ENCODE results near the gene KRT2.

Gene KRT2

DNA sequence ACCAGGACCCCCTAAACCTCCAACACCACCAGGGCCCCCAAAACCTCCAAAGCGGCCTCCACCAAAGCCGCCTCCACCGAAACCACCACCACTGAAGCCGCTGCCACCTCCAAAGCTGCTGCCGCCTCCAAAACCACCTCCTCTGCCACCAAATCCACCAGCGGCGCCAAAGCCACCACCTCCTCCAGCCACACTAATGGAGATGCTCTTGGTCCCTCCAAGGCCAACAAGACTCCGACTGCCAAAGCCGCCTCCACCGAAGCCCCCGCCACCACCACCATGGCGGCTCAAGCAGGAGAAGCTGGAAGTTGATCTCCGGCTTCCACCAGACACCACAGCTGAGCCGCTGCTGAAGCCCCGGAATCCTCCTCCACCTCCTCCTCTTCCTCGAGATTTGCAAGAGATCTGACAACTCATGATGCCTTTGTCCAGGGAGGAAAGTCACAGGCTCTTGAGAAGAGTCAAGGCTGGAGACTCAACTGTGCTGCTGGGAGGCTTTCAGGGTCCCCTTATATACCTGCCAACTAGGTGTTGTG, at the start of gene KRT2:
Gene KRT2, minus strand, starts transcription at position 486 of the 536 bp plus-strand sequence. Its CDS starts 69 bp downstream, at position 417.
- DNase-seq (ENCODE audit: low spot score) = no peak

- no peak for DNase-seq (ENCODE audit: low spot score)
Observed at GRCh38 chr12:52701281-52701680, 49.3 kb upstream of the KRT2 start.

DNA sequence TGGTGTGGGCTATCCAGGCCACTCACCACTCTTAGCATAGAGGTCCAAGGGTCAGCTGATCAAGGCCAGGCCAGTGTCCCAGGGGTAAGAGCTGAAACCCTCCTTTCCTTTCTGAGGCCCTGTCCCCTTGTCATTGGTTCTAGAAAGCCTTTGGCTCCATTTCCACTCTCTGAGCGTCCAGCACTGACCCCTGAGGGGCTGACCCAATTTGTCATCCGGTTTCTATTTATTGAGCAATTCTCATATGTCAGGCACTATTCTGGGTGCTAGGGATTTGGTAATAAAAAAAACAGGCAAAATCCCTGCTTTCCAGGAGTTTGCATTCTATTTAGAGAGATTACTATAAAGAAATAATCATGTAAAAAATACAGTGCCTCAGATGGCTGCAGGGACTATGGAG, 47.9 kb upstream of the KRT2 start:
- DNase-seq (ENCODE audit: low spot score) = no peak

DNA sequence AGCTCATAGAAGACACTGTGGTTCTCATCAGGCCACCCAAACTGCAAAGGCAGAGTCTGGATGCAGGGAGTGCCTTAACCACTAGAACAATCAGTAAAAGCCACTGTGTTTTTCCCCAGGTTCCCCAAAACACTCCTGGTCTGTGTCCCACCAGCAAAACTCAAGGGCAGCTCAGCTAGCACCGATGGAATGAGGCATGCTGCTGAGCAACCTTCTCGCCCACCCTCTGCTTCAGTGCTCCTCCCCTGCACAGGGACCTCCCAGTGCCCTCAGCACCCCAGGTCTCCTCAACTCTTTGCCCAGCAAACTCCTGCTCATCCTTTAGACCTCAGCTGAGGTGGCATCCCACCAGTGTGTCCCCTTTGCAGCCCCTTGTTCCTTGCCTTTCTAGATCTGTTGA, 47.4 kb upstream of the KRT2 start:
- no peak for DNase-seq (ENCODE audit: low spot score)

DNA sequence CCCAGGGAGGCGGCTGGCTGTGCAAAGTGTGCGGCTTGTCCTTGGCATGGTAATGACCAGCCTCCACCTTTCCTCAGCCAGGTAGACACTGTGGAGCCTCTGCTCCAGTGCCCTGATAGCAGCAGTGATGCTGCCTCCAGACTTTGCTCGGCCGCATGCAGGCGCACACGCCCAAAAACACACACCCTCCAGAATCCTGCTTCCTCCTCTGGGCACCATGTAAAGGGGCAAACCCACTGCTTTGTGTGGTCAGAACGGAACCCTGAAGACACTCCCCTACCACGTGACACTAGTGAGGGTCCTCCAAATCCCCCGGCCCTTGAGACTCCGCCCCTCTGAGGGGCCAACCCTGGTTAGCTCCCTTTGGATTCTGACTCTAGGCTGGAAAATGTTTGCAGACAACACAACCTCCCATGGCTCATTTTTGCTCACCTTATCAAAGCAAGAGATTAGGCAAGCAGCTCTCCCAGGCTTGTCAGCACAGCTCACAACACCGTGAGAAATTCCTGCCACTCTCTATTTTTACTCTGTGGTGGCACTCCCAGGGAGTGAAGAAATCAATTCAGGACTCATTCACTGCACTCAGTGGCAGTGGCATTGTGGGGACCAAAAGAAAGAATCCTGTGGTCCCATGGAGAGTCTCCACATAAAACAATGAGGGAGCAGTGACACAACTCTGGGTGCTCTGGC, 46.8 kb upstream of the KRT2 start:
- no peak for DNase-seq (ENCODE audit: low spot score)

DNA sequence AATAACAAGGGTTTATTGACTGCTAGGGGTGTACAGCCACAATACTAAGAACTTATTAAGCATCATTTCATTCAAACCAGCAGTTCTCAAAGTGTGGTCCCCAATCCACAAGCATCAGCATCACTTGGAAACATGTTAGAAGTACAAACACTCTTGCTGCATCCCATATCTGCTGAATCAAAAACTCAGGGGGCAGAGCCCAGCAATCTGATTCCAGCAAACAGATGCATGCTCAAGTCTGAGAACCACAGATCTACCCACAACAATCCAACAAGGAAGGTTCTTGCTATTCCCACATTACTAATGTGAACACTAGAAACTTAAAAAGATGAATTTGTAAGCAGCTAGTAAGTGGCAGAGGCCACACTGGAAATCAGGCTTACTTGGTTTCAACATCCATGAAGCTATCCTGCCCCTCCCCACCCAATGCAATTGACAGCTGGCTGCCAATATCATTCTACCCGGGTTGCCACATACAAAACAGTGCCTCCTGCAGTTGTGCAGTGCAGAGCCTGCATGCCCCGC, 45.1 kb upstream of the KRT2 start:
- no peak for DNase-seq (ENCODE audit: low spot score)

DNA sequence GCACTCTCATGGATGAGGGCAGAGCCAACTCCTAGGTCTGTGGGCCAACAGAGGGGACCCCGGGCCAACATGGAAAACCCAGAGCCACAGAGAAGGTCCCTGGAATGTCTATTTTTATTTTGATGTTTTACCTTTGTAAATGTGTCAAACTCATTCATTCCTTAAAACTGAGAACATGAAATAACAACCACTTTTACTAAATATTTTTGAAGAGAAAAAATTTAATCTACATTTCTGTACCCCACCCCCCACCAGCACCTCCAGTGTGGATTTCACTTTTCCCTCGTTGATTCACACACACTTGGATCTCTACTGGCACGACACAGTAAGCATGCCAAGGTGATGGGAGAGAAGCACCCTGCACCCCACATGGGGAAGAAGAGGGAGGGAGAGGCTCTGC, 44.6 kb upstream of the KRT2 start:
- DNase-seq (ENCODE audit: low spot score) = no peak

- DNase-seq (ENCODE audit: low spot score) = no peak
Observed at GRCh38 chr12:52695039-52695438, 43.0 kb upstream of the KRT2 start.

DNA sequence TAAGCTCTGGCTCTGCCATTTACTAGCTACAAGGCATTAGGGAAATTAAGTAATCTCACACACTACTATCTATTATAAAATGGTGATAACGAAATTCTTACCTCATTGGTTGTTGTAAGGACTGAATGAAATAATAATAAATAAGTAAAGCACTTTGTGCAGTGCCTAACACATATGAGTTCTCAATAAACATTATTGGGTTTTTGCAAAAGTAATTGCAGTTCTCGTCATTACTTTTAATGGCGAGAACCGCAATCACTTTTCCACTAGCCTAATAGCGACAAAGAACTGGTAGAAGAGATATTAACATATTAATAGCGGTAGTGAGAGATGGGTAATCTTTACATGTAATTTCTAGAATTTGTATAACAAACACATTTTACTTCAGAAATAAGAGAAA, 42.1 kb upstream of the KRT2 start:
- DNase-seq (ENCODE audit: low spot score) = no peak

DNA sequence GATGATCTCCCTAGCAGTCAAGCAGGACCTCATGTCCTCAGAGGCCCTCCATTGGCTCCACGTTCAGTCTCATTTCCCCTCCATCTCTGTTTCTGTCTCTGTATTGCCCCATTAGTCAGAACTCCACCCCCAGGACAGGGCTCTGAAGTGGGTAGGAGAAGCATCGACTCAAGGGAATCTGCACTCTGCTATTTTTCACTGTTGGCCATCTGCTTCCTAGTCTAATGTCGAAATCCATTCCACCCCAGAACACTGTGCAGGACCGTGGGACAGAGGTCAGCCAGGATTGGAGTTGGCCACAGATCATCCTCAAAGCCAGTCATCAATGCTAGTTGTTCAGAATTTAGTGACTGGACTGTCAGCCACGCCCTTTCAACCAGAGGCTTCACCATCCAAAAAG, 41.2 kb upstream of the KRT2 start:
- no peak for DNase-seq (ENCODE audit: low spot score)

- no peak for DNase-seq (ENCODE audit: low spot score)
Observed at GRCh38 chr12:52692254-52692653, 40.2 kb upstream of the KRT2 start.

- DNase-seq (ENCODE audit: low spot score) = no peak
Observed at GRCh38 chr12:52691841-52692150, 39.8 kb upstream of the KRT2 start.

DNA sequence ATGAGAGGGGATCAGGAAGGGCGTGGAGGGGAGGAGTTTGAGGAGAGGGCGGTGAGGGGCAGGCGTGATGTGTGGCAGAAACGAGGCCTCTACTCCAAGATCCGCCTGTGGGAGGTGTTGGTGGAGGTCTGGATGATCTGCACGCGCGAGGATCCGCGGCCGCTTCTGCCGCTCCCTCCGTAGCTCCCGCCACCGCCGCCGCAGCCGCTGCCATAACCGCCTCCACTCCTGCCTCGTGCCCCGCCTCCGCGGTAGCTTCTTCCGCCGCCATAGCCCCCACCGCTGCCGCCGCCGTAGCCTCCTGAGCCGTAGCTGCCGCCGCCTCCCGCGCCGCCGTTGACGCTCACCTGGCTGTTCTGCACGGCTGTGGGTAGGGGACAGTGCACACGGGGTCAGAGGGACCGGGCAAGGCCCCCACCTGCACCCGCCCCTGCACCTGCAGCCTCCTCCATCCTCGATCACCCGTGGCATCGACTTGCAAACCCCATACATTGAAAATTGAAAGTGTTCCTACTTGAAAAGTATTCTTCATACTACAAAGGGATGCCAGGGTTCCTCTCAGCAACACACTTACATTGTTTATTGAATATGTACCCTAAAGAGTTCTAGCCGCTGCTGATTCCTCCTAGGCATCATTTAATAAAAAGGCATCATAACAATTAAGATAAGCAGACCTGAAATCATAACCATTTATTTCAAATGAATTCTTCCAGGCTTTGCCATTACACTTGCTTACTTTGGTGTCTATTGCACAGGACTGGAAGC, 39.2 kb upstream of the KRT2 start:
- DNase-seq (ENCODE audit: low spot score) = no peak

DNA sequence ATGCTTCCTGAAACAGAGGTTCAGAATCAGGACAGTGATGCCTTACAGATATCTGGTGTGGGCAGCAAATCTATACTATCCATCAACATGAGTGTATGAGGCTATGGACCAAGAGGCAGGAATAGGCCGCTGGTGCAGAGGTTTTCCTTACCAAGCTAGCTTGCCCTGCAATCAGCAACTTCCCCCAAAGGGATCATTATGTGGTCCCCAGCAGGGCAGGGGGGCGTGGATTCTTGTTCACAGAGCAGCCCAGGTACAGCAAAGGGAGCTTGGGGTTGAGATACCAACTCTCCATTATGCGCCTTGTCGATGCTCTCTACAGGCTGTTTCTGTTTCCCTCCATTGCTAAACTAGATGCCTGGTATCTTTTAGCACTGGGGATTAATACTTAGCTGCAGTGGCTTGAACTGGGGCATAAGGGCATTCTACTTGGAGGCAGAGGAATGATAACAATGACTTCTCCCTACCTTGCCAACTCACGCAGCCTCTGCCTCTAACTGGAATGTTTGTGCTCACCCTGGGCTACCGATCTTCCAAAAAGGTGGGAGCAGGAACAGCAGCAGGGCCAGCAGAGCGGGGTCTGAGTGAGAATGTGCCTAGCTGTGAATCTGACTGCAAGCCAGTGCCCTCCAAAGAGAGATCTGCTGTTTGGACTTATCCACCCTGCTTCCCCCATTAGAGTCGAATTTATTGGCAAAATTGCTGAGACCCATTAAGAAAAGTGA, 38.5 kb upstream of the KRT2 start:
- DNase-seq (ENCODE audit: low spot score) = no peak

DNA sequence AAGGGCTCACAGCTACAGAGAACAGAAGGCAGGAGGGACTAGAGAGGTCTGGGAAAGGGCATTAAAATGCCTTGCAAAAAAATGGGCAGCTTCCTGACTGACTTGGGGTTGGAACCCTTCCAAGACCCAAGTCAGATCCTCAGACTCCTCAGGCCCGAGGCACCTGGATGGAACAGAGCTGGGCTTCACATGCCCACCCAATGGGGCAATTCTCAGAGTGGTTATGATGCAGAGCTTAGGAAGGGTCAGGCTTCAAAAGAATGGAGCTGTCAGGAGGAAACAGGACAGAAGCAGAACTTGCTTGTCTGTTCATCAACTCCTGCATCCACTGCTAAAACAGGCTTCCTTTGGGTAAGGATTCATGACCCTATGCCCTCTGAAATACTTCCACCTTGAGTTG, 37.9 kb upstream of the KRT2 start:
- no peak for DNase-seq (ENCODE audit: low spot score)

DNA sequence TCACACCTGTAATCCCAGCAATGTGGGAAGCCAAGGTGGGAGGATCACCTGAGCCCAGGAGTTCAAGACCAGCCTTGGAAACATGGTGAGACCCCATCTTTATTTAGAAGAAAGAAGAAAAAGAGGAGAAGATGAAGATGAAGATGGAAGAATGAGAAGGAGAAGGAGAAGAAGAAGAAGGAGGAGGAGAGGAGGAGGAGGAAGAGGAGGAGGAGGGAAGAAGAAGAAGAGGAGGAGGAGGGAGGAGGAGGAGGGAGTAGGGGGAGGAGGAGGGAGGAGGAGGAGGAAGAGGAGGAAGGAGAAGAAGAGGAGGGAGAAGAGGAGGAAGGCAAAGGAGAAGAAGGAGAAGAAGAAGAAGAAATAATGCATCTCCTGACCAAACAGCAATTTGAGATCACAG, 37.2 kb upstream of the KRT2 start:
- DNase-seq (ENCODE audit: low spot score) = no peak

GRCh38 chr12:52688481-52688880, 36.5 kb upstream of the KRT2 start:
- no peak for DNase-seq (ENCODE audit: low spot score)

- DNase-seq (ENCODE audit: low spot score) = no peak
Observed at GRCh38 chr12:52687497-52688385, 35.7 kb upstream of the KRT2 start.

- no peak for DNase-seq (ENCODE audit: low spot score)
Observed at GRCh38 chr12:52686756-52687487, 34.9 kb upstream of the KRT2 start.

- no peak for DNase-seq (ENCODE audit: low spot score)
Observed at GRCh38 chr12:52686063-52686462, 34.1 kb upstream of the KRT2 start.

GRCh38 chr12:52685406-52685890, 33.4 kb upstream of the KRT2 start:
- DNase-seq (ENCODE audit: low spot score) = no peak

All from hematopoietic multipotent progenitor cell treated with erythropoietin and hydrocortisone succinate and interleukin-3 and kit ligand, for 17 days (in vitro differentiated cells).